ENCODE measurements around the gene TNFAIP1. TPM values are rescaled to one million over a fixed set of nuclear protein-coding genes. Genes with fewer than 3 reads are reported as not detected.

Gene TNFAIP1
- total RNA-seq, 1 experiment from 2014 or later, result 33.4 TPM

DNA sequence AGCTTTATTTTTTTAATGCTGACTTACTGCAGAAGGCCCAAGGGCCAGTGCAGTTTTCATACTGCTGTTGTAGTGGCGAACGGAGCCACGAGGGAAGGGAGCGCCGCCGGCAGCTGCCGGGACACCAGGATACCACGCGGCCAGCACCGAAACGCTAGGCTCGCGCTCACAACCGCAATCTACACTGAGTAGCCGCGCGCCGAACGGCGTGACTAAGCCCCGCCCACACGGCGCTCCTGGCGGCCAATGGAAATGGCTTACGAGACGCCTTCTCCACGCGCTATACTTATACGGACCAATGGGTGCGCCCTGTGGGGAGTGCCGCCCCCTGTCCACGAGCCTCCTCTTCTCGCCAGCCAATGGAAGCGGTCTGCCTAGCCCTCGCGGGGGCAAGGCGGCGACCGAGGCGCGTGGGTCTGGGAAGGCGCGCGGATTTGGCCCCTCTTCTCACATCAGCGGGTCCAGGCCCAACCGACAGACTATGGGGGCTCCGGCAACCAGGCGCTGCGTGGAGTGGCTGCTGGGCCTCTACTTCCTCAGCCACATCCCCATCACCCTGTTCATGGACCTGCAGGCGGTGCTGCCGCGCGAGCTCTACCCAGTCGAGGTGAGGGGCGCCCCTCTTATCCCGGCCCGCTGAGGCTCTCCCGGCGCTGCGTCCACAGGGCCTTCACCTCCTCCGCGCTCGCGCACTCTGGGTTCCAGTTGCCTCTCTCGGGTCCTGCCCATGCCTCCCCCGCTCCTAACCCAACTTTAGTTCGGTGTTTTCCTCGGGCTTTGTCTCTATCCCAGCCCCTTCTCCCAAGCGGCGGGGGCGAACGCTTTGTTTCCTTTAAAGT, 16.6 kb upstream of the TNFAIP1 start, which contains the start of gene TMEM97:
Gene TMEM97 (plus strand): TSS at position 442 of the 839 bp plus-strand sequence. CDS start 40 bp downstream, at position 482.
- ChIA-PET POLR2A (interaction anchor here (2.4 kb wide), 1 partner anchor 17 kb away, joined by 8 read pairs; the partner anchor contains the start of genes IFT20 and TNFAIP1), CTCF (interaction anchor here (0.6 to 0.9 kb wide), 2 partner anchors 16 to 106 kb away, joined by 3 read pairs; partner anchors contain the start of genes IFT20 and TNFAIP1), RAD21 (ENCODE audit: low non-redundant PET in 1 of 2, low total read pairs in 2 of 2, uncharacterized antibody in 2 of 2, unreplicated experiment in 2 of 2) (no interaction called here)
- Histone ChIP-seq H3K4me1 (ENCODE audit: control insufficient read depth in 1 of 2, insufficient read depth in 2 of 2, low read length in 2 of 2) (peaks cover 12 to 26% of the 10 kb centered on the region in 2 experiments; a peak in 3 of 4 replicates), H3K9me3 (ENCODE audit: control insufficient read depth in 1 of 2, insufficient read depth in 1 of 2, low read depth in 1 of 2, low read length in 2 of 2) (no peaks in the 10 kb centered on the region), H4K20me1 (ENCODE audit: insufficient read depth) (no peaks in the 10 kb centered on the region), H3K27me3 (ENCODE audit: insufficient read depth, low read length) (no peaks in the 10 kb centered on the region), H3K4me3 (replicated peaks in 1 of 2; ENCODE audit: low read depth in 1 of 2, low read length in 2 of 2) (peak within 1 kb of the TSS; percentile 86 to 95), H3K79me2 (ENCODE audit: insufficient read depth, low read length) (peaks cover 49% of the 10 kb centered on the region), H3K9me2 (ENCODE audit: insufficient read depth) (no peaks in the 10 kb centered on the region), H3K36me3 (ENCODE audit: control insufficient read depth in 1 of 2, insufficient read depth in 2 of 2, low read length in 2 of 2) (peaks cover 0 to 6% of the 10 kb centered on the region in 2 experiments; a peak in 1 of 4 replicates), H3K4me2 (ENCODE audit: low read length) (peak within 1 kb of the TSS; percentile 98), H2AFZ (ENCODE audit: low read depth, low read length, poor library complexity, severe bottlenecking) (no peak within 1 kb of the TSS), H3K9ac (ENCODE audit: low read length) (peak within 1 kb of the TSS; percentile 91), H3K27ac (ENCODE audit: low read depth, low read length) (peak within 1 kb of the TSS; percentile 71)
- BruUV-seq (replicated peaks), result no TSS peak
- peak; percentile 90 for DNase-seq (ENCODE audit: low read depth, low spot score)
- ATAC-seq, result peak; percentile 97
- intact Hi-C loops (cut with micrococcal nuclease), result loop anchor here (1.0 to 10.0 kb wide), 2 partner anchors 16 to 56 kb away; partner anchors contain the start of genes IFT20, SARM1, TNFAIP1 and VTN
- TF ChIP-seq SIN3A (IDR thresholded peaks at IDR 0.05; ENCODE audit: low read depth) (0 out of 2 replicates have a peak, but pooled peaks have one; percentile 61), ZFX (IDR thresholded peaks at IDR 0.05) (peak; percentile 76; the same call in 1 of the 2 replicates), ZBTB33 (IDR thresholded peaks at IDR 0.05; ENCODE audit: extremely low read depth, insufficient replicate concordance, low read length) (no peak), SRF (IDR thresholded peaks at IDR 0.05; ENCODE audit: low read depth) (no peak), RAD21 (IDR thresholded peaks at IDR 0.05; ENCODE audit: low read depth) (no peak), JUND (IDR thresholded peaks at IDR 0.05) (no peak), YY1 (IDR thresholded peaks at IDR 0.05; ENCODE audit: extremely low read depth, insufficient replicate concordance, low read depth, low read length) (no peak), POLR2AphosphoS5 (IDR thresholded peaks at IDR 0.05; ENCODE audit: low read depth, low read length) (peak; percentile 82), CBX3 (IDR thresholded peaks at IDR 0.05; ENCODE audit: low read depth) (no peak), SP1 (IDR thresholded peaks at IDR 0.05; ENCODE audit: low read depth) (peak; percentile 95), ATF3 (IDR thresholded peaks at IDR 0.05) (no peak), TCF7L2 (IDR thresholded peaks at IDR 0.05; ENCODE audit: borderline replicate concordance, extremely low read depth, insufficient read depth, insufficient read length) (no peak), CEBPB (IDR thresholded peaks at IDR 0.05; ENCODE audit: low read depth) (no peak), ZNF274 (IDR thresholded peaks at IDR 0.05; ENCODE audit: low read depth, low read length) (no peak), FOSL1 (IDR thresholded peaks at IDR 0.05; ENCODE audit: low read depth) (no peak), ELF1 (IDR thresholded peaks at IDR 0.05; ENCODE audit: borderline replicate concordance, low read depth) (no peak)
- TF ChIP-seq, protein P1, sequence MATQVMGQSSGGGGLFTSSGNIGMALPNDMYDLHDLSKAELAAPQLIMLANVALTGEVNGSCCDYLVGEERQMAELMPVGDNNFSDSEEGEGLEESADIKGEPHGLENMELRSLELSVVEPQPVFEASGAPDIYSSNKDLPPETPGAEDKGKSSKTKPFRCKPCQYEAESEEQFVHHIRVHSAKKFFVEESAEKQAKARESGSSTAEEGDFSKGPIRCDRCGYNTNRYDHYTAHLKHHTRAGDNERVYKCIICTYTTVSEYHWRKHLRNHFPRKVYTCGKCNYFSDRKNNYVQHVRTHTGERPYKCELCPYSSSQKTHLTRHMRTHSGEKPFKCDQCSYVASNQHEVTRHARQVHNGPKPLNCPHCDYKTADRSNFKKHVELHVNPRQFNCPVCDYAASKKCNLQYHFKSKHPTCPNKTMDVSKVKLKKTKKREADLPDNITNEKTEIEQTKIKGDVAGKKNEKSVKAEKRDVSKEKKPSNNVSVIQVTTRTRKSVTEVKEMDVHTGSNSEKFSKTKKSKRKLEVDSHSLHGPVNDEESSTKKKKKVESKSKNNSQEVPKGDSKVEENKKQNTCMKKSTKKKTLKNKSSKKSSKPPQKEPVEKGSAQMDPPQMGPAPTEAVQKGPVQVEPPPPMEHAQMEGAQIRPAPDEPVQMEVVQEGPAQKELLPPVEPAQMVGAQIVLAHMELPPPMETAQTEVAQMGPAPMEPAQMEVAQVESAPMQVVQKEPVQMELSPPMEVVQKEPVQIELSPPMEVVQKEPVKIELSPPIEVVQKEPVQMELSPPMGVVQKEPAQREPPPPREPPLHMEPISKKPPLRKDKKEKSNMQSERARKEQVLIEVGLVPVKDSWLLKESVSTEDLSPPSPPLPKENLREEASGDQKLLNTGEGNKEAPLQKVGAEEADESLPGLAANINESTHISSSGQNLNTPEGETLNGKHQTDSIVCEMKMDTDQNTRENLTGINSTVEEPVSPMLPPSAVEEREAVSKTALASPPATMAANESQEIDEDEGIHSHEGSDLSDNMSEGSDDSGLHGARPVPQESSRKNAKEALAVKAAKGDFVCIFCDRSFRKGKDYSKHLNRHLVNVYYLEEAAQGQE (IDR thresholded peaks at IDR 0.05; ENCODE audit: low read depth), result no peak
- TF ChIP-seq, protein P2, sequence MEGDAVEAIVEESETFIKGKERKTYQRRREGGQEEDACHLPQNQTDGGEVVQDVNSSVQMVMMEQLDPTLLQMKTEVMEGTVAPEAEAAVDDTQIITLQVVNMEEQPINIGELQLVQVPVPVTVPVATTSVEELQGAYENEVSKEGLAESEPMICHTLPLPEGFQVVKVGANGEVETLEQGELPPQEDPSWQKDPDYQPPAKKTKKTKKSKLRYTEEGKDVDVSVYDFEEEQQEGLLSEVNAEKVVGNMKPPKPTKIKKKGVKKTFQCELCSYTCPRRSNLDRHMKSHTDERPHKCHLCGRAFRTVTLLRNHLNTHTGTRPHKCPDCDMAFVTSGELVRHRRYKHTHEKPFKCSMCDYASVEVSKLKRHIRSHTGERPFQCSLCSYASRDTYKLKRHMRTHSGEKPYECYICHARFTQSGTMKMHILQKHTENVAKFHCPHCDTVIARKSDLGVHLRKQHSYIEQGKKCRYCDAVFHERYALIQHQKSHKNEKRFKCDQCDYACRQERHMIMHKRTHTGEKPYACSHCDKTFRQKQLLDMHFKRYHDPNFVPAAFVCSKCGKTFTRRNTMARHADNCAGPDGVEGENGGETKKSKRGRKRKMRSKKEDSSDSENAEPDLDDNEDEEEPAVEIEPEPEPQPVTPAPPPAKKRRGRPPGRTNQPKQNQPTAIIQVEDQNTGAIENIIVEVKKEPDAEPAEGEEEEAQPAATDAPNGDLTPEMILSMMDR (IDR thresholded peaks at IDR 0.05 in 2 of 3, conservative IDR thresholded peaks at IDR 0.05 in 1 of 3; ENCODE audit: borderline replicate concordance in 1 of 3, insufficient read depth in 1 of 3, low read depth in 2 of 3, low read length in 2 of 3), result 0 out of 6 replicates have a peak, but pooled peaks of 1 of the 3 experiments have one; percentile 2

Data from HCT116 (cell line).